ENCODE data around the gene PARD6A. TPM values are rescaled to one million over a fixed set of nuclear protein-coding genes. Genes with fewer than 3 reads are reported as not detected.

Gene PARD6A
- total and polyA plus RNA-seq, 2 of the 13 experiments (the other 11 are each of a cell fraction or from before 2014, with no cell fraction given) = 3.5 to 4.3 TPM

DNA sequence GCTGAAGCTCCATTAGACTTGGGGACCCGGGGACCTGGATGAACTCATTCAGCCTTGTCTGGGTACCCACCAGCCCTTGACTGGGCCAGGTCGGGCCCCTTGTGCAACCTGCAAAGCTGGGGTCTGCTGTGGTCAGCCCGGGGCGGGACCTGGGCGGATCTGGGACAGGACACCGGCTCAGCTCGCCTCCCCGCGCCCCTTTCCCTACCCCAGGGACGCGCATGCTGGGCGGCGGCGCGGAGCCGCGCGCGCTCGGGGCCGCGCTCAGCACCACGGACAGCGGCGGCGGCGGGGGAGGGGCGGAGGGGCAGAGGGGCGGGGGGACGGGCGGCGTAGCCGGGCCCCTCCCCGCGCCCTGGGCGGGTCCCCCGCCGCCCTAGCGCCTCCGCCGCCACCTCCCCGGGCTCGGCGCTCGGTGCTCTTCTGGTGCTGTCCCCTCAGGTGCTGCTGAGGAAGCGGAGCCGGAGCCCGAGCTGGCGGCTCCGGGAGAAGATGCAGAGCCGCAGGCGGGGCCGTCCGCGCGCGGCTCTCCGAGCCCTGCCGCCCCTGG lies 8.1 kb upstream of the PARD6A start (continued):
- TF ChIP-seq, protein P1, sequence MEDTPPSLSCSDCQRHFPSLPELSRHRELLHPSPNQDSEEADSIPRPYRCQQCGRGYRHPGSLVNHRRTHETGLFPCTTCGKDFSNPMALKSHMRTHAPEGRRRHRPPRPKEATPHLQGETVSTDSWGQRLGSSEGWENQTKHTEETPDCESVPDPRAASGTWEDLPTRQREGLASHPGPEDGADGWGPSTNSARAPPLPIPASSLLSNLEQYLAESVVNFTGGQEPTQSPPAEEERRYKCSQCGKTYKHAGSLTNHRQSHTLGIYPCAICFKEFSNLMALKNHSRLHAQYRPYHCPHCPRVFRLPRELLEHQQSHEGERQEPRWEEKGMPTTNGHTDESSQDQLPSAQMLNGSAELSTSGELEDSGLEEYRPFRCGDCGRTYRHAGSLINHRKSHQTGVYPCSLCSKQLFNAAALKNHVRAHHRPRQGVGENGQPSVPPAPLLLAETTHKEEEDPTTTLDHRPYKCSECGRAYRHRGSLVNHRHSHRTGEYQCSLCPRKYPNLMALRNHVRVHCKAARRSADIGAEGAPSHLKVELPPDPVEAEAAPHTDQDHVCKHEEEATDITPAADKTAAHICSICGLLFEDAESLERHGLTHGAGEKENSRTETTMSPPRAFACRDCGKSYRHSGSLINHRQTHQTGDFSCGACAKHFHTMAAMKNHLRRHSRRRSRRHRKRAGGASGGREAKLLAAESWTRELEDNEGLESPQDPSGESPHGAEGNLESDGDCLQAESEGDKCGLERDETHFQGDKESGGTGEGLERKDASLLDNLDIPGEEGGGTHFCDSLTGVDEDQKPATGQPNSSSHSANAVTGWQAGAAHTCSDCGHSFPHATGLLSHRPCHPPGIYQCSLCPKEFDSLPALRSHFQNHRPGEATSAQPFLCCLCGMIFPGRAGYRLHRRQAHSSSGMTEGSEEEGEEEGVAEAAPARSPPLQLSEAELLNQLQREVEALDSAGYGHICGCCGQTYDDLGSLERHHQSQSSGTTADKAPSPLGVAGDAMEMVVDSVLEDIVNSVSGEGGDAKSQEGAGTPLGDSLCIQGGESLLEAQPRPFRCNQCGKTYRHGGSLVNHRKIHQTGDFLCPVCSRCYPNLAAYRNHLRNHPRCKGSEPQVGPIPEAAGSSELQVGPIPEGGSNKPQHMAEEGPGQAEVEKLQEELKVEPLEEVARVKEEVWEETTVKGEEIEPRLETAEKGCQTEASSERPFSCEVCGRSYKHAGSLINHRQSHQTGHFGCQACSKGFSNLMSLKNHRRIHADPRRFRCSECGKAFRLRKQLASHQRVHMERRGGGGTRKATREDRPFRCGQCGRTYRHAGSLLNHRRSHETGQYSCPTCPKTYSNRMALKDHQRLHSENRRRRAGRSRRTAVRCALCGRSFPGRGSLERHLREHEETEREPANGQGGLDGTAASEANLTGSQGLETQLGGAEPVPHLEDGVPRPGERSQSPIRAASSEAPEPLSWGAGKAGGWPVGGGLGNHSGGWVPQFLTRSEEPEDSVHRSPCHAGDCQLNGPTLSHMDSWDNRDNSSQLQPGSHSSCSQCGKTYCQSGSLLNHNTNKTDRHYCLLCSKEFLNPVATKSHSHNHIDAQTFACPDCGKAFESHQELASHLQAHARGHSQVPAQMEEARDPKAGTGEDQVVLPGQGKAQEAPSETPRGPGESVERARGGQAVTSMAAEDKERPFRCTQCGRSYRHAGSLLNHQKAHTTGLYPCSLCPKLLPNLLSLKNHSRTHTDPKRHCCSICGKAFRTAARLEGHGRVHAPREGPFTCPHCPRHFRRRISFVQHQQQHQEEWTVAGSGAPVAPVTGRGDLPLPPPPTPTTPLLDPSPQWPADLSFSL (CRISPR knock-in tag; IDR thresholded peaks at IDR 0.05) = no peak
- TF ChIP-seq HNRNPK (IDR thresholded peaks at IDR 0.05; ENCODE audit: low read depth, low read length, poor library complexity, severe bottlenecking) (peak; percentile 32), DMAP1 (CRISPR knock-in tag; IDR thresholded peaks at IDR 0.05) (no peak), ZNF616 (CRISPR knock-in tag; IDR thresholded peaks at IDR 0.05; ENCODE audit: low read depth) (0 out of 2 replicates have a peak, but pooled peaks have one; percentile 67), PTBP1 (IDR thresholded peaks at IDR 0.05; ENCODE audit: low read depth, low read length, poor library complexity, severe bottlenecking) (no peak), POLR2A (IDR thresholded peaks at IDR 0.05; ENCODE audit: insufficient read depth in 1 of 2, low read depth in 2 of 2, low read length in 2 of 2) (no peak), FOXM1 (CRISPR knock-in tag; IDR thresholded peaks at IDR 0.05) (0 out of 2 replicates have a peak, but pooled peaks have one; percentile 58), ESRRA (CRISPR knock-in tag; IDR thresholded peaks at IDR 0.05; ENCODE audit: low read depth) (no peak), HES4 (CRISPR knock-in tag; IDR thresholded peaks at IDR 0.05; ENCODE audit: borderline replicate concordance) (peak; percentile 77; the same call in 1 of the 2 replicates), CBX5 (CRISPR knock-in tag; IDR thresholded peaks at IDR 0.05; ENCODE audit: borderline replicate concordance) (no peak), ZNF383 (CRISPR knock-in tag; IDR thresholded peaks at IDR 0.05; ENCODE audit: borderline replicate concordance) (no peak), ZNF207 (IDR thresholded peaks at IDR 0.05; ENCODE audit: borderline replicate concordance) (no peak), CEBPG (CRISPR knock-in tag; IDR thresholded peaks at IDR 0.05) (no peak), CENPT (CRISPR knock-in tag; IDR thresholded peaks at IDR 0.05; ENCODE audit: low read depth) (peak; percentile 87; the same call in 1 of the 2 replicates), SAP130 (CRISPR knock-in tag; IDR thresholded peaks at IDR 0.05; ENCODE audit: low read depth) (peak; percentile 77), PCBP1 (IDR thresholded peaks at IDR 0.05; ENCODE audit: borderline replicate concordance, low read depth, low read length) (no peak), ZFYVE20 (CRISPR knock-in tag; IDR thresholded peaks at IDR 0.05; ENCODE audit: borderline replicate concordance, low read depth) (no peak), CAMTA2 (CRISPR knock-in tag; IDR thresholded peaks at IDR 0.05; ENCODE audit: borderline replicate concordance) (no peak), AGO2 (optimal IDR thresholded peaks at IDR 0.05; ENCODE audit: low read depth, low read length) (no peak)
- TF ChIP-seq, protein P2, sequence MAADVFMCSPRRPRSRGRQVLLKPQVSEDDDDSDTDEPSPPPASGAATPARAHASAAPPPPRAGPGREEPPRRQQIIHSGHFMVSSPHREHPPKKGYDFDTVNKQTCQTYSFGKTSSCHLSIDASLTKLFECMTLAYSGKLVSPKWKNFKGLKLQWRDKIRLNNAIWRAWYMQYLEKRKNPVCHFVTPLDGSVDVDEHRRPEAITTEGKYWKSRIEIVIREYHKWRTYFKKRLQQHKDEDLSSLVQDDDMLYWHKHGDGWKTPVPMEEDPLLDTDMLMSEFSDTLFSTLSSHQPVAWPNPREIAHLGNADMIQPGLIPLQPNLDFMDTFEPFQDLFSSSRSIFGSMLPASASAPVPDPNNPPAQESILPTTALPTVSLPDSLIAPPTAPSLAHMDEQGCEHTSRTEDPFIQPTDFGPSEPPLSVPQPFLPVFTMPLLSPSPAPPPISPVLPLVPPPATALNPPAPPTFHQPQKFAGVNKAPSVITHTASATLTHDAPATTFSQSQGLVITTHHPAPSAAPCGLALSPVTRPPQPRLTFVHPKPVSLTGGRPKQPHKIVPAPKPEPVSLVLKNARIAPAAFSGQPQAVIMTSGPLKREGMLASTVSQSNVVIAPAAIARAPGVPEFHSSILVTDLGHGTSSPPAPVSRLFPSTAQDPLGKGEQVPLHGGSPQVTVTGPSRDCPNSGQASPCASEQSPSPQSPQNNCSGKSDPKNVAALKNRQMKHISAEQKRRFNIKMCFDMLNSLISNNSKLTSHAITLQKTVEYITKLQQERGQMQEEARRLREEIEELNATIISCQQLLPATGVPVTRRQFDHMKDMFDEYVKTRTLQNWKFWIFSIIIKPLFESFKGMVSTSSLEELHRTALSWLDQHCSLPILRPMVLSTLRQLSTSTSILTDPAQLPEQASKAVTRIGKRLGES (CRISPR knock-in tag; IDR thresholded peaks at IDR 0.05; ENCODE audit: borderline replicate concordance) = peak; percentile 56; the same call in 1 of the 2 replicates

Measured in HepG2 (cell line).